Measurements from ENCODE around the gene BTF3L4.
"Not testable (repeated sequence)": the region's sequence is repeated elsewhere in the genome, so short reads cannot be mapped to it uniquely, and the experiment has no call there.

BTF3L4 gene

DNA sequence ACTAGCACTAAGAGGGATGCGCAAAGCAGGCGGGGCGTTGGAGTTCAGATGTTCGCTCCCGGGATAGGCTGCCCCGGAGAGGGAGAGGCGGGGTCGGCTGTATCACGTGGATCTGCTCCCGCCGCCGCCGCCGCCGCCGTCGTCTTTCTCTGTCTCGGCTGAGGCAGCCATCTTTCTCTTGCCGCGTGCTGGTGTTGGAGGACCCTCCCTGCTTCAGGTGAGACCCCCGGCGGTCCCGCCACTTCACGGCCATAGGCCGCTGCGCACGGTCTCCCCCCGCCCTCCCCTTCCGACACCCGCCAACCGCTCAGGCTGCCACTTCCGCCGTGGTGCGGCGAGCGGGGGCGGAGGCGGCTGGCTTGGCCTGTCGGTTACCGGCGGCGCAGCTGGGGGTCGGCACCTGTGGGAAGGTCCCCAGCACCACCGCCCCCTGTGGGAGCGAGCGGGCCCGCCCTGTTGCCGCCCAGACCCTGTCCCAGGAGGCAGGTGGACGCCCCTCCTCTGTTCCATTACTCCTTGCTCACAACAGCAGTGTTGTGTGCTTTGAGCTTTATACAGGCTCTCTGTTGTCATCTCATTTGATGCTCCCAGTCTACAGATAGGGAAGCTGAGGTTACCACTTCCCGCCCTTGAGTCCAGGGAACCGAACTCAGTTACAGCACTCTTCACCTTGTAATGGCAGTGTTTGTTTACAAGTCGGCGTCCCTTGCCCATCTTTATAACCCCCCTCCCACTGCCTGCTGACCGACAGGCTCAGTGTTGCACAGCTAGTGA is at the start of gene BTF3L4:
Gene BTF3L4 (plus strand): TSS at position 133 of the 774 bp plus-strand sequence. CDS start 3,553 bp downstream, outside the sequence.
- DNase-seq: peak; percentile 99

- DNase-seq: no peak
Observed at GRCh38 chr1:52007215-52008002, 48.7 kb upstream of the BTF3L4 start.

DNA sequence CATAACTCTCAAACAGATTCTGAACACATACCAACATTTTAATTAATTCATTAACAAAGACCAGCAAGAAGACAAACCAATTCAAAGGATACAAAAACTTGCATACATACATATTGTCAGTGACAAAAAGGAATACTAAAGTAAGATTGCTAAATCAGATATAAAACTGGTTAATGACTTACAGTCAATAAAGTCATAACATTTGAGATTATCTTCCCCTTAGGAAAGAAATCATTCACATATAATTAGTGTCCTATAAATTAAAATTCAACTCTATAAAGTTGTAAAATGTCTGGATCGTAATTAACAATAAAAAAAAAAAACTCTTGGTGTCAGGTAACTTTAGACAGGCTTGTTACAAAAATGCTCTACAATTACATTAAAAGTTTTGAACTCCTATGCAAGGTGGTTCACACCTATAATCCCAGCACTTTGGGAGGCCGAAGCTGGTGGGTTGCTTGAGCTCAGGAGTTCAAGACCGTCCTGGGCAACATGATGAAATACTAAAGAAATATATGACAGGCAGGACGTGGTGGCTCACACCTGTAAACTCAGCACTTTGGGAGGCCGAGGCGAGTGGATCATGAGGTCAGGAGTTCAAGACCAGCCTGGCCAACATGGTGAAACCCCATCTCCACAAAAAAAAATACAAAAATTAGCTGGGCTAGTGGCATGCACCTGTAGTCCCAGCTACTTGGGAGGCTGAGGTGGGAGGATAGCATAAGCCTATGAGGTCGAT is 47.9 kb upstream of the BTF3L4 start:
- DNase-seq: no peak

GRCh38 chr1:52022133-52022532 is 34.0 kb upstream of the BTF3L4 start:
- DNase-seq: no peak

- no peak for DNase-seq
Observed at GRCh38 chr1:52026278-52026677, 29.8 kb upstream of the BTF3L4 start.

- no peak for DNase-seq
Observed at GRCh38 chr1:52028328-52028727, 27.8 kb upstream of the BTF3L4 start.

GRCh38 chr1:52028839-52029238 is 27.3 kb upstream of the BTF3L4 start:
- not testable (repeated sequence) for DNase-seq

- DNase-seq: no peak
Observed at GRCh38 chr1:52032124-52032784, 23.8 kb upstream of the BTF3L4 start.

- no peak for DNase-seq
Observed at GRCh38 chr1:52032785-52033131, 23.3 kb upstream of the BTF3L4 start.

DNA sequence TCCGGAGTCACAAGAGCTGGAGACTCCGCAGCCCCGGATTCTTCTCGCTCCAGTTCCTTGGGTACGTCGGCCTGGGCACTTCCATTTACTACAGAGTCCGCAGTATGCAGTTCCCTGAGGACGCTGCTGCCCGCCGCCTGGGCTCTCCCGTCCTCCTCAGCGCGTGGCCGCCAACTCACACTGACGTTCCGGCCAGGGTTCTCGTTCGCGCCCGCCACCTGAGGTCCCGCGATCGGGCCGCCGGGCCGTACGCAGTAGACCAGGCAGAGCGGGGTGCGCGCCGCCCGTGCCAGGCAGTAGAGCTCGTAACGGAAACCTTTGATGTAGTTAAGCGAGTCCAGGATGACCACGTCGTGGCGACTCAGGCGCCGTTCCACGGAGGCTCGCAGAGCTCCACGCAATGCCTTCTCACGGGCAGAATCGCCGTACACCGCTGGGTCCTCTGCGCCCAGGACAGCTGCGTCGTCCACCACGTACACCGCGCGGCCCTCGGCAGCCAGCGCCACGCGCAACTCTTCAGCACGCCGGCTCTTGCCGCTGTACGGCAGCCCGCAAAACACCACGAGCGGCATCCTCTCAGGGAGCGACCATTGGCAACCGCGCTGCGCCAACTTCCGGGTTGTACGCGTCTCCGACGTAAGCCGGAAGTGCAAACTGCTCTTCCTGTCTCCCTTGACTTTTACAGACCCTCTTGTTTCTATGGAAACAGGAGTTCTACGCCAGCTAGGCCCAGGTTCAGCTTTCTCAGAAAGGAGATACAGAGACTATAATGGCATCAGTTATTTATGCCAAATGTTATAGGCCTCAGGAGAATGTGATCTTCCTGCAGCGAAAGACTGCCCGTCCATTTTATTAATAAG is 22.7 kb upstream of the BTF3L4 start, which contains the start of gene KTI12:
Gene KTI12 (minus strand): TSS at position 621 of the 860 bp plus-strand sequence. CDS start 49 bp downstream, at position 572.
- peak; percentile 94 for DNase-seq

- DNase-seq: no peak
Observed at GRCh38 chr1:52034050-52034384, 22.1 kb upstream of the BTF3L4 start.

GRCh38 chr1:52037402-52037814 is 18.7 kb upstream of the BTF3L4 start:
- DNase-seq: peak; percentile 54

- no peak for DNase-seq
Observed at GRCh38 chr1:52037909-52038308, 18.2 kb upstream of the BTF3L4 start.

GRCh38 chr1:52041551-52042185 is 14.4 kb upstream of the BTF3L4 start:
- DNase-seq: no peak

DNA sequence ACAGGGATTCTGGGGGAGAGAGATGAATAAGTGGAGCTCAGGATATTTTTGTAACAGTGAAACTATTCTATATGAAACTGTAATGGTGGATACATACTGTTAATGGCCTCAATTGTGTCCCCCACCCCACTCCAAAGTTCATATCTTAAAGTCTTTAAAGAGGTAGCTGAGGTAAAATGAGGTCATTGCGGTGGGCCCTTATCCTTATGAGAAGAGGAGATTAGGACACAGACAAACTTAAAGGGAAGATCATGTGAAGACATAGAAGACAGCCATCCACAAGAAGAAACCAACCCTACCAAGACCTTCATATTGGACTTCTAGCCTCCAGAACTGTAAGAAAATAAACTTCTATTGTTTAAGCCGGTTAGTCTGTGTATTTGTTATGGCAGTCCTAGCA is 10.9 kb upstream of the BTF3L4 start:
- no peak for DNase-seq

- DNase-seq: not testable (repeated sequence)
Observed at GRCh38 chr1:52045666-52046195, 10.4 kb upstream of the BTF3L4 start.

DNA sequence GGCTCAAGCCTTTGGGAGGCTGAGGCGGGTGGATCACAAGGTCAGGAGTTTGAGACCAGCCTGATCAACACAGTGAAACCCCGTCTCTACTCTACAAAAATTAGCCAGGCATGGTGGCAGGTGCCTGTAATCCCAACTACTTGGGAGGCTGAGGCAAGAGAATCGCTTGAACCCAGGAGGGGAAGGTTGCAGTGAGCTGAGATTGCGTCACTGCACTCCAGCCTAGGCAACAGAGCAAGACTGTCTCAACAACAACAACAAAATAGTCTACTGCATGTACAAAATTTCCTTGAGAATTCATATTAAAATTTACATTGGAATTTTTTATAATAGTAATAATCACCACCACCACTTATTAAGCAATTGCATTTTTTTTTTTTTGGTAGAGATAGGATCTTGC is 6.8 kb upstream of the BTF3L4 start:
- DNase-seq: not testable (repeated sequence)

DNA sequence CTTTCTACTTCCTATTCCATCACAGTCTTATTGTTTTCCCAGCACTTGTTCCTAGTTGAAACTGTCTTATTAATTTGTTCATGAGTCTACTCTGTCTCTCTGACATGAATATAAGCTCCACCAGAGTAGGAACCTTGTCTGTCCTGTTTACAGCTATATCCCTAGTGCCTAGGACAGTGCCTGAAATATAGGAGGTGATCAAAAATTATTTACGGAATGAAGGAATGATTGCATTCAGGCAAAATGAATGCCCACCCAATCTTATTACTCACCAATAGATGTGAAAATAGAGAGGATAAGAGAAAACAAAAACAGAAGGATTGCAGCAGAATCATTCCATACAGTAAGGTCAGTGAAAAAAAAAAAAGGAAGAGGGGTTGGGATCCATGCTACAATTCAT is 2.2 kb upstream of the BTF3L4 start:
- DNase-seq: no peak

GRCh38 chr1:52054496-52055065 is 1.5 kb upstream of the BTF3L4 start:
- DNase-seq: no peak

- DNase-seq: peak; percentile 97
Observed at GRCh38 chr1:52055066-52055865, 829 bp upstream of the BTF3L4 start, which contains the start of gene TXNDC12. TSS of gene TXNDC12 (minus strand) at chr1:52055191. CDS start at chr1:52055096, 95 bp downstream.
